Colonic mucosa (tissue), 4 donors: ENCODE results near the gene CDC42BPG. TPM values are rescaled to one million over a fixed set of nuclear protein-coding genes. Genes with fewer than 3 reads are reported as not detected.

Experiments used
- DNase-seq: peaks from one replicate; pipeline ENCODE4 v3.0.0-alpha.2; 2020
- H3K27ac ChIP-seq: fragments of 200-600 bp; one replicate; pipeline ENCODE4 v1.8.0; 2021
- H3K27me3 ChIP-seq: fragments of 200-600 bp; one replicate; pipeline ENCODE4 v1.8.0; 2021
- H3K36me3 ChIP-seq: fragments of 200-600 bp; one replicate; pipeline ENCODE4 v1.8.0; 2021
- H3K4me1 ChIP-seq: fragments of 200-600 bp; one replicate; pipeline ENCODE4 v1.8.0; 2021; ENCODE audit warnings: mild to moderate bottlenecking
- H3K4me3 ChIP-seq: fragments of 200-600 bp; one replicate; pipeline ENCODE4 v1.8.0; 2021
- H3K9ac ChIP-seq, 2 donors: one replicate each; pipeline ENCODE4 v1.7.0; 2013; ENCODE audit warnings: control low read depth in 2 of 2, low read depth in 2 of 2, low read length in 2 of 2
- H3K9me3 ChIP-seq: fragments of 200-600 bp; one replicate; pipeline ENCODE4 v1.8.0; 2021
- CTCF ChIP-seq: fragments of 200-600 bp; IDR thresholded peaks from one replicate; pipeline ENCODE4 v1.8.0; 2022; ENCODE audit warnings: antibody characterized with exemption, mild to moderate bottlenecking
- intact Hi-C: fragments of 100-400 bp; cut with DNase I; formaldehyde crosslinking; loops from one replicate; pipeline ENCODE4 v1.14.1; 2022
- total RNA-seq, 2 donors: library from RNA; stranded (reverse); fragmentation: NEBNext Ultra II Directional in 1 of 2; extraction: Animal tissue kit (Norgen Biotek cat#: 25700) in 1 of 2; gene quantifications; one replicate each; pipeline ENCODE4 v1.2.1, GENCODE V29; 2021
- donor health status: healthy.
- donor health status: DM: no; HTN: no; CAD: no.
- donor health status: DM: no; HTN: no; CAD: no.

Gene CDC42BPG
- total RNA-seq, 2 donors from 2014 or later = 29.3 to 41.6 TPM

DNA sequence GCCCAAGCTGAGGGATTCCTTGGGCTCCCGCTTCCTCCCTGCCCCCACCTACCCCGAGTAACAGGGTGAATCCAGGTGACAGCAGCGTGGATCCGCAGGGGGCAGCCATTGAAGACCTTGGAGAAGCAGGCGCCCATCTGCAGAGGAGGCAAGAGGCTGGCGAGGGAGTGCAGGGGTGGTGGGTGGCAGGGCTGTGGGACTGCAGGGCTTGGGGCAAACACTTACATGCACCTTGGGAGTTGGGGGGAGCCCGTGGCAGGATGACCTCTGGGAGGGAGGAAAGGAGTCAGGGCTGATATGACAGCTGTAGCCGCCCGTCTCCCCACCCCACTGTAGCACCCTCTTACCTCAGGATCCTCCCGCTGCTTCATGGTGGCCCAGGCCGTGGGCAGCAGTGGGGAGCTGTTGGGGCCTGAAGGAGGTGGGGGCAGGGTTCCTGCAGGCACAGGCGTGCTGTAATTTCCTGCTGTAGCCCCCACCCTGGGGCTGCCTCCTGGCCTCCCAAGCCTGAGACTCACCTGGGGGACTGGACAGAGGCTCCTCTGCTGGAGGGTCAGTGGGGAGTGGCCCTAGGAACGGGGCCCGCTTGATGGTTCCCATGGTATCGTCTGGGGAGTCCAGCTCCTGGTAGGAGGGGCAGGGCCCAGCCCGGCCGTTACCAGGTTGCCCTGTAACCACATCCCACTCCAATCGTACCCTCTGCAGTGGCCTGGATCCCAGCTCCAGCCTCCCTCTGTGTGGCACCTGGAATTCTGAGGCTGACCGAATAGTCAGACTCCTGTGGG lies 47.5 kb downstream of the CDC42BPG start:
- Histone ChIP-seq H3K4me1 (peaks cover 3% of the 10 kb centered on the region), H3K36me3 (no peaks in the 10 kb centered on the region), H3K27ac (no peak overlapping the region), H3K4me3 (no peak overlapping the region), H3K9me3 (no peaks in the 10 kb centered on the region), H3K27me3 (no peaks in the 10 kb centered on the region), H3K9ac (no peak overlapping the region)
- no peak for DNase-seq
- intact Hi-C loops = no loop called here
- no peak for TF ChIP-seq CTCF

DNA sequence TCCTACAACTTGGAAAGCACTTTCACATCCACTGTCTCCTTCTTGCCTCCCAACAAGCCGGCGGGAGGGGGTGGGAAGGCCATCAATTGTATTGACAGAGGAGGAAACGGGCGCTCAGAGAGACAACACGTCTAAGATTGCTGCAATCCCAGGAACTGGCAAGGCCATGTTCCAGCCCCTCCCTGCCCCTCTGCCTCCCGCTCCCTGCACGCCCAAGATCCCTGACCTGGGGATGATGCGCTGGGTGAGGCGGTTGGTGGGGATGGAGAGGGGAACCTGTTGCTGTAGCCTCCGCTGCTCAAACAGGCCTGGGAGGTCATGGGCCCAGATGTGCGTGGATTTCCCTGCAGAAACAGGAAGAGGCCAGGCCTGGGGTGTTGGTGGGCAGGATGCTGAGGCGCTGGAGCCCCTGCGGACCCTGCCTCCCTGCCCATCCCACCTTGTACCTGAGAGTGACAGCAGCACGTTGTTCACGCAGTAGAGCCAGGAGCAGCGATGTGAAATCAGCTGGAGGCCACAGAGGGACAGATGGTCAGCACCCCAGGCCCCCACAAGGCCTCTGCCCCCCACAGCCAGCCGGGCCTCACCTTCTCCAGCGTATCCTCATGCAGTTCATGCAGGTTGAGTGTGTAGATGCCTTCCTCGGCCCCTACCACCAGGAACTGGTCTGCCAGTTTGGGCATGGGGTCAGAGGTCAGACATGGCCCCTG lies 48.3 kb downstream of the CDC42BPG start:
- TF ChIP-seq CTCF = no peak
- H3K27ac ChIP-seq = no peak overlapping the region
- DNase-seq = no peak
- H3K27me3 ChIP-seq = no peaks in the 10 kb centered on the region
- no peak overlapping the region for H3K4me3 ChIP-seq
- intact Hi-C loops = no loop called here
- no peak overlapping the region for H3K9ac ChIP-seq
- H3K36me3 ChIP-seq = no peaks in the 10 kb centered on the region
- no peaks in the 10 kb centered on the region for H3K9me3 ChIP-seq
- no peaks in the 10 kb centered on the region for H3K4me1 ChIP-seq

DNA sequence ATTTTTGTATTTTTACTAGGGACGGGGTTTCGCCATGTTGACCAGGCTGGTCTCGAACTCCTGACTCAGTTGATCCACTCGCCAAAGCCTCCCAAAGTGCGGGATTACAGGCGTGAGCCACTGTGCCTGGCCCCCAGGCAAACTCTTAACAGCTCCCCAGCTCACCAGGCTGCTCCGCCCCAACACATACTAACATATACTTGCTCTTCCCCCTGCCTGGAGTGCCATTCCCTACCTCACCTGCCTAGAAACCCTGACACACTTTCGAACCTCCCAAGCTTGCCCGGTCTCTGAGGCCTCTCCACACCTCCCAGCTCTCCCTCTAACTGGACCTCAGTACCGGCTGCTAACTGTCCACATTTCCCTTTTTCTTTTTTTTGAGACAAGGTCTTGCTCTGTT lies 49.9 kb downstream of the CDC42BPG start:
- no peak overlapping the region for H3K4me3 ChIP-seq
- no peak overlapping the region for H3K27ac ChIP-seq
- DNase-seq = no peak
- intact Hi-C loops = no loop called here
- no peak for TF ChIP-seq CTCF
- H3K4me1 ChIP-seq = no peaks in the 10 kb centered on the region
- H3K27me3 ChIP-seq = no peaks in the 10 kb centered on the region
- H3K36me3 ChIP-seq = no peaks in the 10 kb centered on the region
- no peaks in the 10 kb centered on the region for H3K9me3 ChIP-seq
- H3K9ac ChIP-seq = no peak overlapping the region

- no peak for TF ChIP-seq CTCF
- no peak for DNase-seq
- no peak overlapping the region for H3K27ac ChIP-seq
- no peaks in the 10 kb centered on the region for H3K36me3 ChIP-seq
- H3K27me3 ChIP-seq = no peaks in the 10 kb centered on the region
- intact Hi-C loops = no loop called here
- no peaks in the 10 kb centered on the region for H3K9me3 ChIP-seq
- H3K4me1 ChIP-seq = no peaks in the 10 kb centered on the region
- H3K4me3 ChIP-seq = no peak overlapping the region
- H3K9ac ChIP-seq = no peak overlapping the region
These were observed 50.9 kb downstream of the CDC42BPG start for GRCh38 chr11:64793271-64794160.

- H3K27me3 ChIP-seq = no peaks in the 10 kb centered on the region
- TF ChIP-seq CTCF = no peak
- no peak overlapping the region for H3K9ac ChIP-seq
- no peaks in the 10 kb centered on the region for H3K9me3 ChIP-seq
- intact Hi-C loops = no loop called here
- no peaks in the 10 kb centered on the region for H3K4me1 ChIP-seq
- no peak overlapping the region for H3K4me3 ChIP-seq
- H3K36me3 ChIP-seq = no peaks in the 10 kb centered on the region
- no peak overlapping the region for H3K27ac ChIP-seq
- no peak for DNase-seq
These were observed 52.0 kb downstream of the CDC42BPG start for GRCh38 chr11:64792482-64792881.
